ENCODE measurements around the gene SLC16A9.
A peak's percentile ranks its signal among the peaks of the same experiment; 100 is the strongest.

SLC16A9 gene

GRCh38 chr10:59627366-59628018 lies 82.2 kb downstream of the SLC16A9 start:
- DNase-seq (ENCODE audit: low read depth in 2 of 2), result no peak

DNA sequence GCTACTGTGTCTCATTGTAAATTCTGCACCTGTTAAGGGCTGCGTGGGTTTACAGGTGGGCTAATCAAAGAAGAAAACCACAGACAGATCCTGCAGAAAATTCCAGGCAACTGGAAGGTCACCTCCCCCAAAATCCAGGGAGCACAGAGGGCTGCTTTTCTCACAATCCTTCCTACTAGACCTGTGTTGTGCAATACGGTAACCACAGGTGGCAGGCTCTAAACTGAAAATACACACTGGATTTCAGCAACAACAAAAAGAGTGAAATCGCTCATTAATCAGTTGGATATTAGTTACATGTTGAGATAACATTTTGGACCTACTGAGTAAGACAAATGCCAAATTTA lies 83.2 kb downstream of the SLC16A9 start:
- DNase-seq (ENCODE audit: low read depth in 2 of 2), result no peak

DNA sequence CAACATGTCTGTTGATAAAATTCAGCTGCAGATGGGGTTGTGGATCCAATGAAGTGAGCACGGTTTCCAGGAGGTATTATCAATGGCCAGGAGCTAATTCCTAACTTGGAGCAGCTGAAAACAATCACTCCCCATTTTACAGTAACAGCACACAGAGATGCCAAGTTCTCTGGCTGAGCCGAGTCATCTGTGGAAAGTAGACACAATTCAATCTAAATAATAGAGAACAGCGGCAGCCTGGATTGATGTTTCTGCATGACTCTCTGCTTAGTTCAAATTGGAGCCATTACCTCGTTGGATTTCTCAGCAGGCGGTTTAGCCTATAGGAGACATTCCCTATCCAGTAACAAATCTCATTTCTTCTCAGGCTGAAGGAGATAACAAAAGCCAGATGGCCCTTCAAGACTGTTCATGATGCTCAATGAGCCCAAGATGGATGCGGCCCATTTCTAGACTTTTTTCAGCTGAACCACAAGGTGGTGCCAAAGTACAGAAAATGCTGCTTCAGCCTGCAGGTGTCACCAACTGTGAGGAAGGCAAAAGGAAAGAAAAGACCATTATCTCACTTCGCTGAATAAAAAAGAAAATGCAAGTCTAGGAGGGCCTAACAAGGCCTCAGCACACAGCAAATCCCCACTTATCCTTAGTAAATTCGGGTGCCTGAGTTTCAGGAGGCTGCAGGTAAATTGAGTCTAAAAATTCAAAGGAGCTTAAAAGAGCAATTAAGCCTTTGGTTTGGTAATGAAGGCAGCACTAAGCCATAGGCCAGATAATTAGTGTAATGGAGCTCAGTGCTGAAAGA lies 83.7 kb downstream of the SLC16A9 start:
- peak; percentile 4 to 6 for DNase-seq (ENCODE audit: low read depth in 2 of 2)

DNA sequence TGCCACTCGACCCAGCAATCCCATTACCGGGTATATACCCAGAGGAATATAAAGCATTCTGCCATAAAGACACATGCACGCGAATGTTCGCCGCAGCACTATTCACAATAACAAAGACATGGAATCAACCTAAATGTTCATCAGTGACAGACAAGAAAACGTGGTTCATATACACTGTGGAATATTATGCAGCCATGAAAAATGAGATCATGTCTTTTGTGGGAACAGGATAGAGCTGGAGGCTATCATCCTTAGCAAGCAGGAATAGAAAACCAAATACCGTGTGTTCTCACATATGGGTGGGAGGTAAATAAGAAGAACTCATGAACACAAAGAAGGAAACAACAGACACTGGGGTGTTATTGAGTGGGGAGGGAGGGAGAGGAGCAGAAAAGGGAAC lies 84.7 kb downstream of the SLC16A9 start:
- DNase-seq (ENCODE audit: low read depth in 2 of 2), result no peak

- no peak for DNase-seq (ENCODE audit: low read depth in 2 of 2)
Measured at GRCh38 chr10:59624136-59624535, 85.5 kb downstream of the SLC16A9 start.

DNA sequence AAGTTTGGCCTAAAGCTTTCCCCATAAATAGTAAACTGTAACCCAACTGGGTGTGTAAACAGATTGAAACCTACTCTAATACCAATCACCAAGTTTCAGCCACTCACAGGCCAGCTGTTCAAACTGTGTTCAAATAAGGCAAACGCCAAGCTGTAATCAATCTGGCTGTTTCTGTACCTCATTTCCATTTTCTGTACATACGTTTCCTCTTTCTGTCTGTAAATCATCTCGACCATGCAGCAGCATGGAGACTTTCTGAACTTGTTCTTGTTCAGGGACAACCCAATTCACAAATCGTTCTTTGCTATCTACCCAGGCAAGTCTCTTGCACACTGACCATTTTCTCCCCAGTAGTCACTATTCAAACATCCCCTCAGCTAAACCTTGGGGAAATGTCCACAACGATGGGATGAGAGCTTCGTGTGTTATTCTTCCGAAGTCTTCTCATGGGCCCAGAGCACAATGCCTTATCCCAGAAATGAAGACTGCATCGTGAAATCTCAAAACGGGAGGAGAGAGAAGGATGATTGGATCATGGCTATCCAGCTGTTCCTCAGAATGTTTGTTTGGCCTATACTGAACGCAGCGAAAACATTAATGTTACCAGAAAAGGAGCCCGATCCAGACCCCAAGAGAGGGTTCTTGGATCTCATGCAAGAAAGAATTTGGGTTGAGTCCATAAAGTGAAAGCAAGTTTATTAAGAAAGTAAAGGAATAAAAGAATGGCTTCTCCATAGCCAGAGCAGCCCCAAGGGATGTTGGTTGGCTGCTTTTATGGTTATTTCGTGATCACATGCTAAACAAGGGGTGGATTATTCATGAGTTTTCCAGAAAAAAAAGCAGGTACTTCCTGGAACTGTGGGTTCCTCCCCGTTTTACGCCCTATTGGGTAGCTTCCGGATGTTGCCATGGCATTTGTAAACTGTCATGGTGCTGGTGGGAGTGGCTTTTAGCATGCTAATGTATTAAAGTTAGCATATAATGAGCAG lies 86.2 kb downstream of the SLC16A9 start:
- no peak for DNase-seq (ENCODE audit: low read depth in 2 of 2)

DNA sequence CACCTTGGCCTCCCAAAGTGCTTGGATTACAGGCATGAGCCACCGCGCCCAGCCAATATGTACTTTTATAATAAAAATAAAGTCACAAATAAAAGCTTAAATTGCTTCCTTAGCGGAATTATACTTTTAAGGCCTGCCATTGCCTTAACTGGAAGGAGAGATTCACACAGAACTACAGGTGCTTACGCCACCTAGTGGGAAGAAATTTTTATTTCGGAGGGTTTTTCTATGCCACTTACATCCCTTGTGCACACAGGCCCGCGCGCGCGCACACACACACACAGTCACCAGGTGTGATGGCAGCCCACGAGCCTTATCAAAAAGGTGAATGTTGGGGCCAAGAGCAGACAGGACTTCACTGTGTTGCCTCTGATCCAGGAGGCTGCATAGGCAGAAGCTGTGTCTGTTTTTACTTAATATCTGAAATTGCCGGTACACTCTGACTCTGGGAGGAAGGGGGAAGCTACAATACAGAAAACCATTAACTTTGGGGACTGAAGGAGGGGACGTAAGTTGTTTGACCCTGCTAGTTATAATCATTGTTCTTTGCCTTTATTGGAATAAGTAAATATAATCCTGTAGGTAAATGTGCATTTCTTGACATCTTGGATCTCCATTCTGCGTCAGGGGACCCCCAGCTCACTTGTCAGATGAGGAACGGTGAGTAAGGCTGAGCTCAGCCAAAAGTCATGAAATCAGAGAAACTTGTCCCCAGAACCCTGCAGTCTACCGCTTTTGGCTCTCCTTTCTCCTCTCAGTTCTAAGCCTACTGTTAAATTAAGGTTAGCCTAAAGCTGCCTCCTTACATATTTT lies 87.1 kb downstream of the SLC16A9 start:
- no peak for DNase-seq (ENCODE audit: low read depth in 2 of 2)

DNA sequence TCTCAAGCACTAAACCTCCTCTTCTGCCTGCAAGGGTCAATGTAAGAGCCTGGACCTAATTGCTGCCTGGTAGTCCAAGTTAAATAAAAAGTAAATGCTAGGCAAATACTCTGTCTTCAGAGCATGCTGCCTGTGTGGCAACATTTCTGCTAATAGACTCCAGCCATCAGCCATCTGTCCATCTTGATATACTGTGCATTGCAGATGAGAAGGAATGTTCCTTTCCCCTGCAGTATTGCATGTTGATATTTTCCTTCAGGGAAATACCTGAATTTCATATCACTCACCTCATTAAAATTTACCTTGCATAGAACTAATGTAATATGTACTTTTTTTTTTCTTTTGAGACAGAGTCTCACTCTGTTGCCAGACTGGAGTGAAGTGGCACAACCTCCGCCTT lies 87.9 kb downstream of the SLC16A9 start:
- no peak for DNase-seq (ENCODE audit: low read depth in 2 of 2)

- no peak for DNase-seq (ENCODE audit: low read depth in 2 of 2)
Measured at GRCh38 chr10:59618666-59619065, 91.0 kb downstream of the SLC16A9 start.

- DNase-seq (ENCODE audit: low read depth in 2 of 2), result no peak
Measured at GRCh38 chr10:59617996-59618395, 91.7 kb downstream of the SLC16A9 start.

DNA sequence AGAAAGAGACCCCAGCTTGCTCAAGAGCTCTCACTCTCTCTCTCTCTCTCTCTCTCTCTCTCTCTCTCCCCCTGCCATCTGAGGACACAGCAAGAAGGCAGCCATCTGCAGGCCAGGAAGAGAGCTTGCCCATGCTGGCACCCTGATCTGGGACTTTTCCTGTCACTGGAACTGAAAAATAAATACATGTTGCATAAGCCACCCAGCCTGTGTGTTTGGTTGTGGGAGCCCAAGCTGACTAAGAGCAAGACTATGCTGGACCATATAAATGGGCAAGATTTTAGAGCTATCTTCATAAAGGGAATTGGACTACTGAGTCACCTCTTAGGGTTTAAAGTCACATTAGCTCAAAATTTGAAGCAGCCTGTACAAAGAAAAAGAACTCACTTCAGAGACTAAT lies 98.6 kb downstream of the SLC16A9 start:
- no peak for DNase-seq (ENCODE audit: low read depth in 2 of 2)

DNA sequence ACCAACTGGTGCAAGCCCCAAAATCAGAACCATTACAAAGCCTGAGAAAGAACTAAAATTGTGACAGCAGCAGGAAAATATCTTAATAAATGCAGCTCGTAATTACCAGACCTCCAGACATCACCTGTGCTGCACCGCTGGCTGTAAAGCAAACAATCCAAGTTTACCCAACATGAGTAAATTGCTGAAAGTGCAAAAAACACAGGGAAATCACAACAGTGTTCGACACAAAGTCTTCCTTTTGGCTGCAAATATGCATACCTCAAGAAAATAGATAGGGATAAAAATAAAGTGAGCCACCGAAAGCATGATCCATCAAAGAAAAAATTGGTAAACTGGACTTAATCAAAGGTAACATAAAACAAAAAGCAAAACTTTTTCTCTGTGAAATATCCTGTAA lies 101.7 kb downstream of the SLC16A9 start:
- no peak for DNase-seq (ENCODE audit: low read depth in 2 of 2)

DNA sequence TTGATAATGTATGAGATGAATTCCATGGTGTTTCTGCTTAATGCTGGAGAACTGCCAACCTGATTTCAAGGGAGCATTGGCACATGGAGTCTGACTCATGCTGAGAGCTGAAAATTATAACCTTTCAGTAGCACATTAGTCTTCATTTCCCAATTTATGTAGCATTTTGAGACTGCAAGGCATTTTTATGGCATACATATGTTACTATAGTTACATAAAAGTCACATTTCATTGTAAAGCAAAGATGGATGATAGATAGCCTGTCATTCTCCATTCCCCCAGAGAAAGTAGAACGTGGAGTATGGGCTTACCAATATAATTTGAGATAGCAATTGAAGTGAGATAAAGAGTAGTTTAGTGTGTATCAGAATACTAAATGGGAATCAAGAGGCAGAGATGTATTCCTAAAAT lies 103.1 kb downstream of the SLC16A9 start:
- no peak for DNase-seq (ENCODE audit: low read depth in 2 of 2)

GRCh38 chr10:59601985-59602384 lies 107.7 kb downstream of the SLC16A9 start:
- no peak for DNase-seq (ENCODE audit: low read depth in 2 of 2)
